ENCODE data around the gene CAMK2G.

The CAMK2G gene

GRCh38 chr10:73859784-73860491 lies 14.4 kb downstream of the CAMK2G start:
- DNase-seq = no peak

GRCh38 chr10:73859428-73859783 lies 14.9 kb downstream of the CAMK2G start:
- no peak for DNase-seq

- no peak for DNase-seq
Observed at GRCh38 chr10:73858750-73859427, 15.5 kb downstream of the CAMK2G start.

GRCh38 chr10:73858013-73858708 lies 16.2 kb downstream of the CAMK2G start:
- no peak for DNase-seq

- no peak for DNase-seq
Observed at GRCh38 chr10:73857446-73857845, 16.9 kb downstream of the CAMK2G start.

- no peak for DNase-seq
Observed at GRCh38 chr10:73856261-73856660, 18.1 kb downstream of the CAMK2G start.

- no peak for DNase-seq
Observed at GRCh38 chr10:73855413-73855812, 18.9 kb downstream of the CAMK2G start.

- DNase-seq = no peak
Observed at GRCh38 chr10:73854310-73854709, 20.0 kb downstream of the CAMK2G start.

GRCh38 chr10:73853196-73853595 lies 21.2 kb downstream of the CAMK2G start:
- no peak for DNase-seq

GRCh38 chr10:73850863-73851461 lies 23.4 kb downstream of the CAMK2G start:
- no peak for DNase-seq

- no peak for DNase-seq
Observed at GRCh38 chr10:73850211-73850610, 24.1 kb downstream of the CAMK2G start.

- DNase-seq = no peak
Observed at GRCh38 chr10:73848821-73849489, 25.4 kb downstream of the CAMK2G start.

GRCh38 chr10:73847031-73847430 lies 27.3 kb downstream of the CAMK2G start:
- no peak for DNase-seq

GRCh38 chr10:73843261-73843660 lies 31.1 kb downstream of the CAMK2G start:
- DNase-seq = no peak

GRCh38 chr10:73842349-73842748 lies 32.0 kb downstream of the CAMK2G start:
- DNase-seq = no peak

- DNase-seq = no peak
Observed at GRCh38 chr10:73841526-73842285, 32.6 kb downstream of the CAMK2G start.

GRCh38 chr10:73841061-73841421 lies 33.3 kb downstream of the CAMK2G start:
- no peak for DNase-seq

GRCh38 chr10:73840403-73841060 lies 33.8 kb downstream of the CAMK2G start:
- DNase-seq = no peak

GRCh38 chr10:73840056-73840402 lies 34.3 kb downstream of the CAMK2G start:
- no peak for DNase-seq

GRCh38 chr10:73839276-73839966 lies 34.9 kb downstream of the CAMK2G start:
- DNase-seq = no peak

GRCh38 chr10:73838827-73839226 lies 35.5 kb downstream of the CAMK2G start:
- DNase-seq = no peak

Measured in cortex of kidney (tissue), 1 donor.